ENCODE measurements around the gene MCHR1. TPM values are rescaled to one million over a fixed set of nuclear protein-coding genes. Genes with fewer than 3 reads are reported as not detected.
A peak's percentile ranks its signal among the peaks of the same experiment; 100 is the strongest.
"Not testable (repeated sequence)": the region's sequence is repeated elsewhere in the genome, so short reads cannot be mapped to it uniquely, and the experiment has no call there.

MCHR1 gene
- total RNA-seq, 4 donors from 2014 or later: 0.95 TPM; not detected in 3

DNA sequence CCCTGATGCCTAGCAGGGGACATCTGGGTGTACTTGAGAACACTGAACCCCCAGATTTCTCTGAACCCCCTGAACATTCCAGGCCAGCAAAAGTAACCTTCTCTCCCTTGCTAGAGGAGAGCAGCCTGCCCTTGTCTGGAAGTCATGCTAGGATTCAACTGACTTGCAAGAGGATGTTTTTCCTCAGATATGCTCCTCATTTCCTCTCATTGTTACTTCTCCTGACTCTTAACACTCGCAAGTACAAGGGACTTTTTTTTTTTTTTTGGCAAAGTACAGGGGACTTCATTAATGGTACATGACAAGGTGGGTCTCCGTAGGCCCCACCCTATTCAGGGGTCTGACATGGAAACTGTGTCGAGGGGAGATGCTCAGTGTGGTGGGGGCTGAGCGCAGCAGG, 6.3 kb upstream of the MCHR1 start:
- ATAC-seq (no peak), DNase-seq (no peak)
- TF ChIP-seq, protein P1, sequence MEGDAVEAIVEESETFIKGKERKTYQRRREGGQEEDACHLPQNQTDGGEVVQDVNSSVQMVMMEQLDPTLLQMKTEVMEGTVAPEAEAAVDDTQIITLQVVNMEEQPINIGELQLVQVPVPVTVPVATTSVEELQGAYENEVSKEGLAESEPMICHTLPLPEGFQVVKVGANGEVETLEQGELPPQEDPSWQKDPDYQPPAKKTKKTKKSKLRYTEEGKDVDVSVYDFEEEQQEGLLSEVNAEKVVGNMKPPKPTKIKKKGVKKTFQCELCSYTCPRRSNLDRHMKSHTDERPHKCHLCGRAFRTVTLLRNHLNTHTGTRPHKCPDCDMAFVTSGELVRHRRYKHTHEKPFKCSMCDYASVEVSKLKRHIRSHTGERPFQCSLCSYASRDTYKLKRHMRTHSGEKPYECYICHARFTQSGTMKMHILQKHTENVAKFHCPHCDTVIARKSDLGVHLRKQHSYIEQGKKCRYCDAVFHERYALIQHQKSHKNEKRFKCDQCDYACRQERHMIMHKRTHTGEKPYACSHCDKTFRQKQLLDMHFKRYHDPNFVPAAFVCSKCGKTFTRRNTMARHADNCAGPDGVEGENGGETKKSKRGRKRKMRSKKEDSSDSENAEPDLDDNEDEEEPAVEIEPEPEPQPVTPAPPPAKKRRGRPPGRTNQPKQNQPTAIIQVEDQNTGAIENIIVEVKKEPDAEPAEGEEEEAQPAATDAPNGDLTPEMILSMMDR (IDR thresholded peaks at IDR 0.05 in 4 of 5, conservative IDR thresholded peaks at IDR 0.05 in 1 of 5): no peak
- TF ChIP-seq POLR2A (IDR thresholded peaks at IDR 0.05): no peak
- no peaks in the 10 kb centered on the region for H3K27me3 ChIP-seq
- H3K4me3 ChIP-seq: no peak overlapping the region
- no peaks in the 10 kb centered on the region for H3K36me3 ChIP-seq
- H3K9me3 ChIP-seq: no peaks in the 10 kb centered on the region
- H3K4me1 ChIP-seq: no peaks in the 10 kb centered on the region
- H3K27ac ChIP-seq: peak overlapping the region in 2 of 4 donors; percentile 29 to 47
- in situ Hi-C loops (cut with MboI; ENCODE audit: low sequenced_read_pairs in 4 of 4) (no loop called here), intact Hi-C loops (cut with DNase I; ENCODE audit: low total_unique reads) (no loop called here)

DNA sequence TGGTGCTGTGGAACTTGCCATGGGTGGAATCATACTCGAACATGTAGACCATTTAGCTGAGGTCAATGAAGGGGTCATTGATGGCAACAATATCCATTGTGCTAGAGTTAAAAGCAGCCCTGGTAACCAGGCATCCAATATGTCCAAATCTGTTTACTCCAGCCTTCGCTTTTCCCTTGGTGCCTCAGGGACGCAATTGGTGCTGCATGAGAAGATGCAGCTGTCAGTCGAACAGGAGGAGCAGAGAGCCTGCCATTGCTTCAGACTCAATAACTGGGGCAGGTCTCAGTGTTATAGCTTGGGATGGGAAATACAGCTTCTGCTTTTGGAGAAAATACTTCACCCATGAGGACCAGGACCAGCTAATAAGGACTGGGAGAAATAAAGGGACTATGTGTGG, 5.0 kb upstream of the MCHR1 start:
- Histone ChIP-seq H3K27ac (no peak overlapping the region), H3K27me3 (peaks cover 5 to 6% (median 6%) of the 10 kb centered on the region in 3 donors), H3K4me3 (no peak overlapping the region), H3K36me3 (no peaks in the 10 kb centered on the region), H3K9me3 (no peaks in the 10 kb centered on the region), H3K4me1 (peaks cover 0 to 7% of the 10 kb centered on the region in 2 donors)
- no peak for DNase-seq
- in situ Hi-C loops (cut with MboI; ENCODE audit: low sequenced_read_pairs in 4 of 4): no loop called here
- TF ChIP-seq, protein P1 (IDR thresholded peaks at IDR 0.05 in 4 of 5, conservative IDR thresholded peaks at IDR 0.05 in 1 of 5): no peak
- TF ChIP-seq POLR2A (IDR thresholded peaks at IDR 0.05): no peak
- intact Hi-C loops (cut with DNase I; ENCODE audit: low total_unique reads): no loop called here
- no peak for ATAC-seq

DNA sequence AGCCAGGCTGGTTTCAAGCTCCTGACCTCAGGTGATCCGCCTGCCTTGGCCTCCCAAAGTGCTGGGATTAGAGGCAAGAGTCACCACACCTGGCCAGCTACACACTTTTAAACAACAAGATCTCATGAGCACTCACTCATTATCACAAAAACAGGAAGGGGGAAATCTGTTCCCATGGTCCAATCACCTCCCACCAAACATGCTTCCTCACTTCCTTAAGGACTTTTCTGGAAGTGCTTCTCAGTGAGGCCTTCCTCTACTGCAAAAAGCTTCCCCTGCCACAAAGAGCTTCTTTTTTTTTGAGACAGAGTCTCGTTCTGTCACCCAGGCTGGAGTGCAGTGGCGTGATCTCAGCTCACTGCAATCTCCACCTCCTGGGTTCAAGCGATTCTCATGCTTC, 3.1 kb upstream of the MCHR1 start:
- peaks cover 8 to 11% of the 10 kb centered on the region in 2 donors for H3K4me1 ChIP-seq
- in situ Hi-C loops (cut with MboI; ENCODE audit: low sequenced_read_pairs in 4 of 4); intact Hi-C loops (cut with DNase I; ENCODE audit: low total_unique reads); ATAC-seq; H3K9me3 ChIP-seq; DNase-seq; H3K36me3 ChIP-seq; H3K27ac ChIP-seq; H3K4me3 ChIP-seq: not testable (repeated sequence)
- peaks cover 11 to 15% (median 13%) of the 10 kb centered on the region in 3 donors for H3K27me3 ChIP-seq

DNA sequence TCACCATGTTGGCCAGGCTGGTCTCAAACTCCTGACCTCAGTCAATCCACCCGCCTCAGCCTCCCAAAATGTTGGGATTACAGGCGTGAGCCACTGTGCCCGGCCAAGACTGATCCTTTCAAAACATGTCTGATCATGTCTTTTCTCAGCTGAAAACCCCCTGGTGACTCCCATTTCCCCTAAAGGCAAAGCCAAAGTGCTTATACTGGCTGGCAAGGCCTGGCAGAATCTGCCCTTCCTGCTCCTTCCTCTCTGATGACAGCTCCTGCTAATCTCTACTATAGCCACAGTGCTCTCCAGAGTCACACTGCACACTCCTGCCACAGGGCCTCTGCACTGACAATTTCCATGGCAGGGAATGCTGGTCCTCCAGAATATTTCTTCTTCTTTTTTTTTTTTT, 2.6 kb upstream of the MCHR1 start:
- Histone ChIP-seq H3K27me3 (peaks cover 11 to 15% (median 13%) of the 10 kb centered on the region in 3 donors), H3K36me3 (no peaks in the 10 kb centered on the region), H3K27ac (no peak overlapping the region), H3K9me3 (no peaks in the 10 kb centered on the region), H3K4me3 (no peak overlapping the region), H3K4me1 (peaks cover 8 to 11% of the 10 kb centered on the region in 2 donors)
- DNase-seq: no peak
- ATAC-seq: no peak
- intact Hi-C loops (cut with DNase I; ENCODE audit: low total_unique reads): no loop called here
- in situ Hi-C loops (cut with MboI; ENCODE audit: low sequenced_read_pairs in 4 of 4): no loop called here
- TF ChIP-seq, protein P1 (IDR thresholded peaks at IDR 0.05 in 4 of 5, conservative IDR thresholded peaks at IDR 0.05 in 1 of 5): no peak
- TF ChIP-seq POLR2A (IDR thresholded peaks at IDR 0.05): no peak

DNA sequence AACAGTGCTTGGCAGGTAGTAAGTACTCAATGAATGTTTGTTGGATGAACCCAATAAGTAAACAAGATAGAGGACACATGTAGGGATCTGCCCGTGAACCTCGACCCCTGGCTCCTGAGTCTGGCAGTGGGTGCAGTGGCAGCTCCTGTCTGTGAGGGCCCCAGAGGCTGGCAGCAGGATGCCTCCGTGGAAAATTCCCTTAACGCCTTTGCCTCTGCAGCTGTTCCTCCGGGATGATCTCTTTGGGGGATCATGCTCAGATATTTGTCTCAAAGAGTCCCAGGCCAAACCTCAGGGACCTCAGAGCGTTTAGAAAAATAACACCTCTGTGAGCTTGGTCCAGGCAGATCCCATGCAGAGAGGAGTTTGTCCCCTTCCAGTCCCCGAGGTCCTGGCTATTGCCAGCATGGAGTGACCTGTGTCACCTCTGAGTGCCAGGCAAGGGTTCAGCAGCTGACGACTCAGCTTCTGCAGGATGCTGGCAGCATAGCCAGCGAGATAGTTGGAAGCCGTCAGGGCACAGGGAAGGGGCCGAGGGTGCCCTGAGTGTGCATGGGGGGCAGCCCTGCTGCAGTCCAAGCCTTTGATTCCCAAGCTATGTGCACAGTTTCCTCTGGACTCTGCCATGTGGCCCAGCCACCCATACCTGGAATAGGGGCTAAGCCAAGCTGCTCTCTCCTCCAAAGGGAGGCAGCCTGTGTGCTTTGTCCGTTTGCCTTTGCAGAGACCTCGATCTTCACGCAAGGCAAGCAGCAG, 613 bp upstream of the MCHR1 start:
- TF ChIP-seq POLR2A (IDR thresholded peaks at IDR 0.05): no peak
- TF ChIP-seq, protein P1 (IDR thresholded peaks at IDR 0.05 in 4 of 5, conservative IDR thresholded peaks at IDR 0.05 in 1 of 5): no peak
- Histone ChIP-seq H3K27ac (no peak overlapping the region), H3K4me1 (peaks cover 11 to 13% of the 10 kb centered on the region in 2 donors), H3K9me3 (no peaks in the 10 kb centered on the region), H3K27me3 (peaks cover 11 to 15% (median 13%) of the 10 kb centered on the region in 3 donors), H3K4me3 (no peak overlapping the region), H3K36me3 (no peaks in the 10 kb centered on the region)
- in situ Hi-C loops (cut with MboI; ENCODE audit: low sequenced_read_pairs in 4 of 4): no loop called here
- intact Hi-C loops (cut with DNase I; ENCODE audit: low total_unique reads): no loop called here
- ATAC-seq (no peak), DNase-seq (no peak)

Measured in gastrocnemius medialis (tissue), 4 donors.